Kidney epithelial cell (primary cell): ENCODE data around the gene TMPRSS11F. TPM values are rescaled to one million over a fixed set of nuclear protein-coding genes. Genes with fewer than 3 reads are reported as not detected.

Source experiments
- DNase-seq: peaks from one replicate; pipeline ENCODE4 v3.0.0-alpha.2; 2010; ENCODE audit warnings: low read depth
- H3K27me3 ChIP-seq: 2 replicates; pipeline ENCODE4 v1.6.0; 2011; ENCODE audit warnings: low read length; ENCODE audit not compliant: control insufficient read depth, insufficient read depth
- H3K36me3 ChIP-seq: 2 replicates; pipeline ENCODE4 v1.5.1; 2011; ENCODE audit warnings: low read length; ENCODE audit not compliant: control insufficient read depth, insufficient read depth
- H3K4me3 ChIP-seq: 2 replicates; pipeline ENCODE4 v1.5.1; 2011; ENCODE audit warnings: low read depth, mild to moderate bottlenecking, control low read depth, low read length
- total RNA-seq: library from RNA; depleted of rRNA; stranded (reverse); fragments of >200 nt; gene quantifications from 2 replicates; pipeline ENCODE4 v1.2.3, GENCODE V29; 2015
- TF ChIP-seq, protein P1 (sequence below): IDR thresholded peaks from 2 replicates; pipeline ENCODE4 v1.5.1; 2011; ENCODE audit warnings: mild to moderate bottlenecking, moderate library complexity, low read length, control low read depth, inconsistent platforms; ENCODE audit not compliant: insufficient read depth, poor library complexity, severe bottlenecking

Gene TMPRSS11F
- total RNA-seq, 1 donor from 2014 or later: not detected

DNA sequence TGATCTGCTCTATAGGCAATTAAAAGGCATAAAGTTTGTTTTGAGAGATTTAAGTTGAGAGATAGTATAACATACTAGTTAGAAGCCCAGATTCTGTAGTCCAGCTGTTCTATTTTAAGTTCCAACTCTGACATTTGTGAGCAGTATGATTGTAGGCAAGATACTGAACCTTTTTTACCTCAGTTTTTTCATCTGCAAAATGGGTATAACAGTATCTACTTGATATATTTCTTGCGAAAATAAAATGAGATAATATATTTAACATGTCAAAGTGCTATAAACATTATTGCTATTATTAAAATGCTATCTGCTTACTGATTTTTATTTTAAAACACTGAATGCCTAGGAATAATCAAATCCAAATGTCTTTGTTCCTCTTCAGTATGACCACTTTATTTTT lies 19.2 kb downstream of the TMPRSS11F start:
- no peak overlapping the region for H3K4me3 ChIP-seq
- TF ChIP-seq, protein P1, sequence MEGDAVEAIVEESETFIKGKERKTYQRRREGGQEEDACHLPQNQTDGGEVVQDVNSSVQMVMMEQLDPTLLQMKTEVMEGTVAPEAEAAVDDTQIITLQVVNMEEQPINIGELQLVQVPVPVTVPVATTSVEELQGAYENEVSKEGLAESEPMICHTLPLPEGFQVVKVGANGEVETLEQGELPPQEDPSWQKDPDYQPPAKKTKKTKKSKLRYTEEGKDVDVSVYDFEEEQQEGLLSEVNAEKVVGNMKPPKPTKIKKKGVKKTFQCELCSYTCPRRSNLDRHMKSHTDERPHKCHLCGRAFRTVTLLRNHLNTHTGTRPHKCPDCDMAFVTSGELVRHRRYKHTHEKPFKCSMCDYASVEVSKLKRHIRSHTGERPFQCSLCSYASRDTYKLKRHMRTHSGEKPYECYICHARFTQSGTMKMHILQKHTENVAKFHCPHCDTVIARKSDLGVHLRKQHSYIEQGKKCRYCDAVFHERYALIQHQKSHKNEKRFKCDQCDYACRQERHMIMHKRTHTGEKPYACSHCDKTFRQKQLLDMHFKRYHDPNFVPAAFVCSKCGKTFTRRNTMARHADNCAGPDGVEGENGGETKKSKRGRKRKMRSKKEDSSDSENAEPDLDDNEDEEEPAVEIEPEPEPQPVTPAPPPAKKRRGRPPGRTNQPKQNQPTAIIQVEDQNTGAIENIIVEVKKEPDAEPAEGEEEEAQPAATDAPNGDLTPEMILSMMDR: no peak
- DNase-seq: no peak
- no peaks in the 10 kb centered on the region for H3K36me3 ChIP-seq
- H3K27me3 ChIP-seq: no peaks in the 10 kb centered on the region

- DNase-seq: no peak
- H3K4me3 ChIP-seq: no peak overlapping the region
- no peaks in the 10 kb centered on the region for H3K36me3 ChIP-seq
- TF ChIP-seq, protein P1: no peak
- H3K27me3 ChIP-seq: no peaks in the 10 kb centered on the region
Observed at GRCh38 chr4:68109868-68110267, 19.8 kb downstream of the TMPRSS11F start.

GRCh38 chr4:68082758-68083157 lies 46.9 kb downstream of the TMPRSS11F start:
- DNase-seq: no peak
- TF ChIP-seq, protein P1: no peak
- no peak overlapping the region for H3K4me3 ChIP-seq

DNA sequence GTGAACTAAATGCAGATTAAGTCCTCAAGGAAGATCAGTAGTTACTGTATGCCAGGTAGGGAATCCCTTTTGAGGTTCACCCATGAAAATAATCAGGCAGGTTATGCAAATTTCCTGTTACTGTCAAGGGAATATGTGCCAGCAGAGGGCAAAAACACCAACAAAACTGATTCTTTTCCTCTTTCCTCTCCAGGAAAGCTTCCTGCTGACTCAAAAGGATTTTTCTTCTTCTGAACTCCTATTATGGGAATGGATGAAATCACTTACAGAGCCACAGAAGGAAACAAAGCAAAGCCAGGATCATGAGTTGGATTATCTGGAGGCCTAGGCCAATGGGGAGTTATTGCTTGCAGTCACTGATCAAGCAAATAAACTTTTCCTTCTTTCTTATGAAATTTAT lies 49.7 kb downstream of the TMPRSS11F start:
- H3K36me3 ChIP-seq: no peaks in the 10 kb centered on the region
- TF ChIP-seq, protein P1: no peak
- DNase-seq: no peak
- H3K27me3 ChIP-seq: no peaks in the 10 kb centered on the region
- H3K4me3 ChIP-seq: no peak overlapping the region

More at GRCh38 chr4:68082758-68083157, 46.9 kb downstream of the TMPRSS11F start:
- Histone ChIP-seq H3K27me3 (no peaks in the 10 kb centered on the region), H3K36me3 (no peaks in the 10 kb centered on the region)

DNA sequence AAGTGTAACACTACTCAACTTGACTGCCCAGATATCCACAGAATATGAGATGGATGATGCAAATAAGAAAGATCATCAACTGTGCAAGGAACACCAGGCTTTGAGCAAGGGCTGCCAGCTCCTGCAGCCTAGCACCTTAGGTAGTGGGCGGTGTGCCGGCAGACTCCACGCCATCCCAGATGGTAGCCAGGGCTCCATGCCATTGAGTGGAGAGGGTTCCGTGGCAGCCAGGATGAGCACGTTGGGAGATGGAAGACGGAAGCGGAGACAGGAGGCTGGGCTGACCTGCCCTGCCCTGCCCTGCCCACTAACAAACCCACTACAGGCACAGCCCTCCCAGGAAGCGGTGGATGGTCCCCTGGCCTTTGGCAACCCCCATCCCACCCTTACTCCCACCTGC lies 51.9 kb downstream of the TMPRSS11F start:
- no peak for DNase-seq
- H3K36me3 ChIP-seq: no peaks in the 10 kb centered on the region
- no peak overlapping the region for H3K4me3 ChIP-seq
- no peaks in the 10 kb centered on the region for H3K27me3 ChIP-seq
- TF ChIP-seq, protein P1: no peak

DNA sequence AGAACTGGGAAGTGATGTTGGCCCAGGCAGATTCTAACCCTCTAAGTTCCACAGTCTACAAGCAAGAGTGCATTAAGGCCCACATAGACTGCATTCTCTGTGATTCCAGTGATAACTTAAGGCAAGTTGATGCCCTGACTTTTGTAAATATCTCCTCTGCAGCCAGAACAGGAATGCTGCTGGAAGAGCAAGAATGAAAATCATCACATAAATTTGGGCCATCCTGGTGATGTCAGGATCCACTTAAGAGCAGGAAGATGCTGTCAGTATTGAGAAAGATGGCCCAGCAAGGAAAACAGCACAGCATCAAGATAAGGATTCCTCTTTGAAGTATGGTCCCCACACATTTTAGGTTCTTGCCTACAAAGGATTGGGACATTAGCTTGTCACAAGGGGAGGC lies 52.4 kb downstream of the TMPRSS11F start:
- Histone ChIP-seq H3K27me3 (no peaks in the 10 kb centered on the region), H3K4me3 (no peak overlapping the region), H3K36me3 (no peaks in the 10 kb centered on the region)
- TF ChIP-seq, protein P1: no peak
- DNase-seq: no peak
